ENCODE results near the gene NRXN3.

The NRXN3 gene

GRCh38 chr14:79295385-79295784 is 1125.2 kb downstream of the NRXN3 start:
- in situ Hi-C loops (cut with HindIII; ENCODE audit: low pct_unique_long_range_greater_than_20kb, low sequenced_read_pairs): no loop called here
- no peak for TF ChIP-seq JUND (IDR thresholded peaks at IDR 0.05; ENCODE audit: low read depth)
- DNase-seq (ENCODE audit: low read depth in 1 of 2, low spot score in 1 of 2): no peak

GRCh38 chr14:79298373-79298772 is 1128.2 kb downstream of the NRXN3 start:
- DNase-seq (ENCODE audit: low read depth in 1 of 2, low spot score in 1 of 2): no peak
- TF ChIP-seq JUND (IDR thresholded peaks at IDR 0.05; ENCODE audit: low read depth): no peak
- in situ Hi-C loops (cut with HindIII; ENCODE audit: low pct_unique_long_range_greater_than_20kb, low sequenced_read_pairs): no loop called here

- no peak for DNase-seq (ENCODE audit: low read depth in 1 of 2, low spot score in 1 of 2)
- TF ChIP-seq JUND (IDR thresholded peaks at IDR 0.05; ENCODE audit: low read depth): no peak
- in situ Hi-C loops (cut with HindIII; ENCODE audit: low pct_unique_long_range_greater_than_20kb, low sequenced_read_pairs): no loop called here
Measured at GRCh38 chr14:79299162-79299561, 1129.0 kb downstream of the NRXN3 start.

- DNase-seq (ENCODE audit: low read depth in 1 of 2, low spot score in 1 of 2): no peak
- TF ChIP-seq JUND (IDR thresholded peaks at IDR 0.05; ENCODE audit: low read depth): no peak
- in situ Hi-C loops (cut with HindIII; ENCODE audit: low pct_unique_long_range_greater_than_20kb, low sequenced_read_pairs): no loop called here
Measured at GRCh38 chr14:79304279-79304678, 1134.1 kb downstream of the NRXN3 start.

GRCh38 chr14:79306546-79306945 is 1136.4 kb downstream of the NRXN3 start:
- in situ Hi-C loops (cut with HindIII; ENCODE audit: low pct_unique_long_range_greater_than_20kb, low sequenced_read_pairs): no loop called here
- no peak for TF ChIP-seq JUND (IDR thresholded peaks at IDR 0.05; ENCODE audit: low read depth)
- no peak for DNase-seq (ENCODE audit: low read depth in 1 of 2, low spot score in 1 of 2)

GRCh38 chr14:79318371-79318770 is 1148.2 kb downstream of the NRXN3 start:
- DNase-seq (ENCODE audit: low read depth in 1 of 2, low spot score in 1 of 2): no peak
- no peak for TF ChIP-seq JUND (IDR thresholded peaks at IDR 0.05; ENCODE audit: low read depth)
- in situ Hi-C loops (cut with HindIII; ENCODE audit: low pct_unique_long_range_greater_than_20kb, low sequenced_read_pairs): no loop called here

GRCh38 chr14:79320561-79320960 is 1150.4 kb downstream of the NRXN3 start:
- in situ Hi-C loops (cut with HindIII; ENCODE audit: low pct_unique_long_range_greater_than_20kb, low sequenced_read_pairs): no loop called here
- no peak for TF ChIP-seq JUND (IDR thresholded peaks at IDR 0.05; ENCODE audit: low read depth)
- no peak for DNase-seq (ENCODE audit: low read depth in 1 of 2, low spot score in 1 of 2)

- in situ Hi-C loops (cut with HindIII; ENCODE audit: low pct_unique_long_range_greater_than_20kb, low sequenced_read_pairs): no loop called here
- DNase-seq (ENCODE audit: low read depth in 1 of 2, low spot score in 1 of 2): no peak
Measured at GRCh38 chr14:79321070-79321469, 1150.9 kb downstream of the NRXN3 start.

GRCh38 chr14:79325071-79325470 is 1154.9 kb downstream of the NRXN3 start:
- in situ Hi-C loops (cut with HindIII; ENCODE audit: low pct_unique_long_range_greater_than_20kb, low sequenced_read_pairs): no loop called here

More at GRCh38 chr14:79321070-79321469, 1150.9 kb downstream of the NRXN3 start:
- no peak for TF ChIP-seq JUND (IDR thresholded peaks at IDR 0.05; ENCODE audit: low read depth)

GRCh38 chr14:79325557-79325956 is 1155.4 kb downstream of the NRXN3 start:
- in situ Hi-C loops (cut with HindIII; ENCODE audit: low pct_unique_long_range_greater_than_20kb, low sequenced_read_pairs): no loop called here
- DNase-seq (ENCODE audit: low read depth in 1 of 2, low spot score in 1 of 2): no peak
- TF ChIP-seq JUND (IDR thresholded peaks at IDR 0.05; ENCODE audit: low read depth): no peak

More at GRCh38 chr14:79325071-79325470, 1154.9 kb downstream of the NRXN3 start:
- DNase-seq (ENCODE audit: low read depth in 1 of 2, low spot score in 1 of 2): peak in 1 of 2 experiments; percentile 73
- TF ChIP-seq JUND (IDR thresholded peaks at IDR 0.05; ENCODE audit: low read depth): no peak

GRCh38 chr14:79328863-79329262 is 1158.7 kb downstream of the NRXN3 start:
- no peak for DNase-seq (ENCODE audit: low read depth in 1 of 2, low spot score in 1 of 2)

GRCh38 chr14:79331830-79332229 is 1161.7 kb downstream of the NRXN3 start:
- in situ Hi-C loops (cut with HindIII; ENCODE audit: low pct_unique_long_range_greater_than_20kb, low sequenced_read_pairs): no loop called here
- no peak for DNase-seq (ENCODE audit: low read depth in 1 of 2, low spot score in 1 of 2)
- TF ChIP-seq JUND (IDR thresholded peaks at IDR 0.05; ENCODE audit: low read depth): no peak

More at GRCh38 chr14:79328863-79329262, 1158.7 kb downstream of the NRXN3 start:
- TF ChIP-seq JUND (IDR thresholded peaks at IDR 0.05; ENCODE audit: low read depth): no peak
- in situ Hi-C loops (cut with HindIII; ENCODE audit: low pct_unique_long_range_greater_than_20kb, low sequenced_read_pairs): no loop called here

GRCh38 chr14:79332504-79333197 is 1162.5 kb downstream of the NRXN3 start:
- no peak for DNase-seq (ENCODE audit: low read depth in 1 of 2, low spot score in 1 of 2)
- in situ Hi-C loops (cut with HindIII; ENCODE audit: low pct_unique_long_range_greater_than_20kb, low sequenced_read_pairs): no loop called here
- TF ChIP-seq JUND (IDR thresholded peaks at IDR 0.05; ENCODE audit: low read depth): no peak

- TF ChIP-seq JUND (IDR thresholded peaks at IDR 0.05; ENCODE audit: low read depth): no peak
- DNase-seq (ENCODE audit: low read depth in 1 of 2, low spot score in 1 of 2): no peak
- in situ Hi-C loops (cut with HindIII; ENCODE audit: low pct_unique_long_range_greater_than_20kb, low sequenced_read_pairs): no loop called here
Measured at GRCh38 chr14:79333198-79333546, 1163.0 kb downstream of the NRXN3 start.

All from T47D (cell line).